Fibroblast of skin of right quadriceps (primary cell): ENCODE results near the gene RAC2.
A peak's percentile ranks its signal among the peaks of the same experiment; 100 is the strongest.

Experiments used
- DNase-seq: peaks from one replicate; pipeline ENCODE4 v3.0.0-alpha.2; 2013

RAC2 gene

DNA sequence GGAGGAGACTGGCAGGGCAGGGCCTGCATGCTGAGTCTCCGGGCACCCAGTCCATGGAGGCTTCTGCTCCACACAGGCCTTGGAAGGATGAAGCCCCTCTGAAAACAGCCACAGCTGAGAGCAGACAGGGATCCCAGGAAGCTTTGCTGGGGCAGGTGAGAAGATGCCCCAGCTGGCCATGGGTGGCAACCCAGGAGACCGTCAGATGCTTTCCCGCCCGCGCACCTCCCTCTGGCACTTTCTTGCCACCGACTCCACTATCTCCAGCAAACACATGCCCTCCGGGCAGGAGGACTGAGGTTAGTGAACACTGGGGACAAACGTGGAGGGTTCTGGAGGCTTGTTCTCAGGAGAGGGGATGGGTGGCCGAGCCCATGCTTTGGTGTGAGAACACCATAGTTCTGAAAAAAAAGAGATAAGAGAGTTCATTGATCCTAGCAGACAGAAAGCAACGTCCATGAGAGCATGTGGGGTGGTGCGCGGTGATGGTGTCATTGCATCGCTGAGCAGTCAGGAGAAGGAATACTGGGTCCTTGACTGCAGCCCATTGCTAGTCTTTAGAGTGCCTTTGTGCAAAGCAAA, 58.3 kb downstream of the RAC2 start:
- no peak for DNase-seq

- no peak for DNase-seq
Measured at GRCh38 chr22:37184816-37185541, 59.1 kb downstream of the RAC2 start.

DNA sequence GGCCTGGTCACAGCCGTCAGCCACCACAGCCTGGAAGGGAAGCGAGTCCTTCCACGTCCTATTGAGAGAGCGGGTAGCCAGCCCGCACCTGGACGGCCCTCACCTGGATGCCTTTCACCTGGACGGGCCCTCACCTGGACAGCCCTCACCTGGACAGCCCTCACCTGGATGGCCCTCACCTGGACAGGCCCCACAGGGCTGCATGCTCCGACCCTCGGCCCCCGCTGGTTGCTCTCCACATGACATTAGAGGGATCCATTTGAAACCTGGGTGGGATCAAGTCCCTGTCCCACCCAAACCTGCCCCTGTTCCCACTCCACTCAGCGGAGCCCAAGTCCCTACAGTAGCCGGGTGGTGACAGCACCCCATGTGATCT, 59.7 kb downstream of the RAC2 start:
- DNase-seq = no peak

GRCh38 chr22:37183432-37184379, 60.4 kb downstream of the RAC2 start:
- no peak for DNase-seq

GRCh38 chr22:37182949-37183245, 61.2 kb downstream of the RAC2 start:
- DNase-seq = no peak

DNA sequence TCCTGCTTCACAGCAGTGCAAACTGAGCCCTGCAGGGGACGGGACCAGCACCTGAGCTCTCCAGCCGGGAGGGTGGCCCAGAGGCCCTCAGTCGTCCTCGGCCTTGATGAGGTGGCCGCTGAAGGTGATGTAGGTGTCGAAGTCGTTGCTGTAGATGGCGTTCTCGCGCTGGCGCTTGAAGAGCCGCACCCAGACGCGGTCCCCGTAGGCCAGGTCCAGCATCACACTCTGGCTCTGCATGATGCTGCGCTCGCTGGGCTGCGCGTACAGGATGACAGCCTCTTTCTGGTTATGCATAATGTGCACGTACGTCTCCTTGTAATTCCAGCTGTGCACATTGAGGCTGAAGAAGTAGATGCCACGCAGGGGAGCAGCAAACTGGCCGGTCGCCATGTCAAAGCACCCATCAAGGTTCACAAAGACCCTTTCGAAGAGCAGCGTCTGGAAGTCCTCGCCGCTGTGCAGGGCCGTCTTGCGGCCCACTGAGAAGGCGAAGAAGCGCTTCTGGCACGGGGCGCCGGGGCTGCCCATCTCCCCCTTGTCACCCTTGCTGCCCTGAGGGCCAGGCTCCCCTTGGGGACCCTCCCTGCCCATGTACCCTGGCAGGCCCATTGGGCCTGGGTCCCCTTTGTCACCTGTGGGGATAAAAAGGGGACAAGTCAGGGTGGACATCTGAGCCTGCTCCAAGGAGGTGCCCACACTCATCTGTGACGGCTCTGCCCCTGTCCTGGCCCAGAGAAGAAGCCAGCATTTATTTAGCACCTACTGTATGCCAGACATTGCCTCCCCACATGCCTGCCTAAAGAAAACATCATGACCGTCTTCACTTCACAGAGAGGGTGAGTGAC, 61.7 kb downstream of the RAC2 start:
- no peak for DNase-seq

- DNase-seq = no peak
Measured at GRCh38 chr22:37181681-37182080, 62.4 kb downstream of the RAC2 start.

DNA sequence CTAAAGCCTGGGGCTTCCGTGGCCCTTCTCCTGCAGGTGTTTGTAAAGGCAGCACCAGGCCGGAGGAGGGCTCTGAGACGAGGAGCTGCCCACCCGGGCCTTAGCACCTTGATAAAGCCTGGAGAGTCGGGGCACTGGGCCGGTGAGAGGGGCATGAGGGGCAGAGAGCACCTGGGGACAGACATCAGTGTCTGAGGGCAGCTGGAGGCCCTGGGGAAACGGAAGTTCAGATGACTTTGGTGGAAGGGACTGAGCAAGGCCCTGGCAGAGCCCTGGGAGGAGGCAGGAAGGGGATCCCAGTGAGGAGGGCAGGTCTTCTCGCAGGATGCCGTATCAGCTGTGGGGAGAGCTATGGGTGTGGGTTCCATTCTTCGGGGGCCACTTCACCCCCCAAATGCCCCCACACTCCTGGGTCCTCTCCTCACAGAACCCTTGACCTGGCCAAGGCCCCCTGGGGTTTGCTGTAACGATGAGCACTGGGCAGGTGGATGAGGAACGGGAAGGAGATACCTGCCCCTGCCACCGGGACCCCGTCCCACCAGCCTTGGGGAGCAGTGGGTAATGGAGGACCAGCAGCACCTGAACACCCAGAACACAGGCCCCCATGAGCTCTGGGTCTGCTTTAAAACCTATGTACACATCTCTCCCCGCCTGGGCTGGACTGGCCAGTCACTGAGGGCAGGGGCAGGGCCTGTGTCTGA, 63.4 kb downstream of the RAC2 start:
- no peak for DNase-seq

DNA sequence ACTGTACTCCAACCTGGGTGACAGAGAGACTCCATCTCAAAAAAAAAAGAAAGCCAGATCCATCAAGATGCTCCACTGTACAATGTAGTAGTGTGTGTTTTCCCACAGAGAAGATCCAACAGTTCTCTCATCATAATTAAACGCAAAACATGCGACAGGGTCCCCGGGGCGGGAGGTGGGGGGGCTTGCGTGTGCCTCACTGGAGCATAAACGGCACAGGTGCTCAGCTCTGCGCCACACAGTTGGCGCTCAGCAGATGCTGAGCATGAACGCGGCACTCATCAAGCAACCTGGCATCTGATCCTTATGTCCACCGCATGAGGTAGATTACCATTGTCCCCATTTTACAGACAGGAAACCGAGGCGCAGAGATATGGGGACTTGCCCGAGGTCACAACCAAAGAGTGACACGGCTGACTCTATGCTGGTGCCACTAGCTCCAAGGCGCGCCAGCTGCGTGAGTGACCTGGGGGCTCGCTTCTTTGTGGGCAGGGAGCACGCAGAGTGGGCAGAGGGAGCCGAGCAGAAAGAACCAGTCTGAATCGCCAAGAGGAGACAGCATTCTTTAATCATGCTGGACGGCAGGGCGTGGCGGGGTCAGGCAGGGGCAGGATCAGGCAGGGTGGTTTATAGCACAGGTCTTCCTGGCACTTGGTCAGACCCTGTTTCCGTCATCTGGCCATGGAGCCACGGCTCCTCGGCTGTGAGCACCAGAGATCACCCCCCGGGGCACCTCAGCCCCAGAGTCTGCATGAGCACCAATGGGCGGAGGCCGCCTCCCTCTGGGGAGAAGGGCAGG, 64.2 kb downstream of the RAC2 start:
- no peak for DNase-seq

GRCh38 chr22:37179126-37179470, 65.0 kb downstream of the RAC2 start:
- no peak for DNase-seq

GRCh38 chr22:37178350-37179125, 65.5 kb downstream of the RAC2 start:
- no peak for DNase-seq

- DNase-seq = no peak
Measured at GRCh38 chr22:37177755-37178154, 66.3 kb downstream of the RAC2 start.

GRCh38 chr22:37177221-37177620, 66.8 kb downstream of the RAC2 start:
- no peak for DNase-seq

GRCh38 chr22:37176464-37177061, 67.5 kb downstream of the RAC2 start:
- peak; percentile 88 for DNase-seq

DNA sequence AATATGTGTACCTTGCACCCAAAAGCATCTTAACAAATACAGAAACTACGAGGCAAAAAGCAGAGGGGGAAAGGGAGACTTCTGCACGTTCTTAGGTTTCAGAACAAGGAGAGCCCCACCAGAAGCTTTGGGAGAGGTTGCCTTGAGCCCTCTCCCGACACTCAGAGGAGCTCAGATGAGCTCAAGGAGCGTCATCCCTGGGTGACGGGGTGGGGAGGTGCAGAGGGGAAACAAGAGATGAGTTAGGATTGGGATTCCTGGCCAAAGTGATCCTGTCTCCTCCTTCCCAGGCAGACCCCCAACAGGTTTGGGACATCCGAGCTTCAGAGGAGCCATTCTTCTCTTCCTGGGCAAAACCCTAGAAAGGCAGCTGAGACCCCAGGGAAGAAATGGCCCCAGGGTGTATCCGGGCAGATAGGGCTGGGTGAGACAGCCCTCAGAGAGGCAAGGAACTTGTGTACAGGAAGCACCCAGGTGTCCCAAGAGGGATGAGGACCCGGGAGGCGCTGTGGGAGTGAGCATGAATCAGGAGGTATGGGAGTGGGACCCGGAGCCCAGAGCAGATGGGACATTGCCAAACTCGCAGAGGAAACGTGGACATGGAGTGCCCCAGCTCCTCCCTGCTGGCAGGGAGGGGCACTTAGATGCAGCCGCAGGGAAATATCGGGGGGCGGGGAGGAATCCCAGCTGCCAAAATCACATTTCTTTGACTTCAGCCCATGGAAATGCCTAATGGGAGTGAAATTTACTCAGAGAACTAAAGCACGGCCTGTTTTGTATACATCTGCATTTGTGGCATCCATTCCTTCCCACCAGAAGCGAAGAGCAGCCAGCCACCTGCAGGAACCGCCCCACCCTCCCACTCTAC, 68.4 kb downstream of the RAC2 start:
- no peak for DNase-seq
